Stimulated activated CD8-positive, alpha-beta memory T cell treated with anti-CD3 and anti-CD28 coated beads, Interleukin-4, amount 100 ng/mL, for 1 hour (primary cell): ENCODE measurements around the gene EMC1.
"Not testable (repeated sequence)": the region's sequence is repeated elsewhere in the genome, so short reads cannot be mapped to it uniquely, and the experiment has no call there.

Source experiments
- DNase-seq, 2 donors: peaks; one replicate each; pipeline ENCODE4 v3.0.0-alpha.2; 2020; ENCODE audit warnings: low read depth in 2 of 2, low spot score in 1 of 2

EMC1 gene

GRCh38 chr1:19251305-19252196 lies at the start of gene EMC1, which contains the start of gene MRTO4:
Gene EMC1, minus strand, starts transcription at chr1:19251524. Its CDS starts 15 bp downstream, at chr1:19251509.
Gene MRTO4, plus strand, starts transcription at chr1:19251805. Its CDS starts 31 bp downstream, at chr1:19251836.
- DNase-seq: peak; percentile 74 to 77

DNA sequence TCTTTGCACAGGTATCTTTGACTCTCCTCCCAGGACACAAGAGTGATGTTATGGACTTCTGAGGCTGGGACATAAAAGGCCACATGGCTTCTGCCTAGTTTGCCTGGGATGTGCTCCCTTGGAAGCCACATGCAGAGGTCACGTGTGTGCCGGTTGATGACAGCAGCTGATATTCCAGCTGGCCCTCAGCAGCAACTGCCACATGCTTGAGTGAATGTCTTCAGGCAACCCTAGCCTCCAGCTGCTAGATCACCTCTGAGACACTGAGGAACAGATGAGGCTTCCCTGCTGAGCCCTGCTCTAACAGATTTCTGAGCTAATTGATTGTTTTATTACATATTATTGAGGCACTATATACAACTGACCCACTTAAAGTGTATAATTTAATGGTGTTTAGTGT lies 48.9 kb upstream of the EMC1 start:
- DNase-seq: no peak

- no peak for DNase-seq
These were observed 43.3 kb upstream of the EMC1 start for GRCh38 chr1:19294638-19295037.

GRCh38 chr1:19289244-19289643 lies 37.9 kb upstream of the EMC1 start:
- no peak for DNase-seq

DNA sequence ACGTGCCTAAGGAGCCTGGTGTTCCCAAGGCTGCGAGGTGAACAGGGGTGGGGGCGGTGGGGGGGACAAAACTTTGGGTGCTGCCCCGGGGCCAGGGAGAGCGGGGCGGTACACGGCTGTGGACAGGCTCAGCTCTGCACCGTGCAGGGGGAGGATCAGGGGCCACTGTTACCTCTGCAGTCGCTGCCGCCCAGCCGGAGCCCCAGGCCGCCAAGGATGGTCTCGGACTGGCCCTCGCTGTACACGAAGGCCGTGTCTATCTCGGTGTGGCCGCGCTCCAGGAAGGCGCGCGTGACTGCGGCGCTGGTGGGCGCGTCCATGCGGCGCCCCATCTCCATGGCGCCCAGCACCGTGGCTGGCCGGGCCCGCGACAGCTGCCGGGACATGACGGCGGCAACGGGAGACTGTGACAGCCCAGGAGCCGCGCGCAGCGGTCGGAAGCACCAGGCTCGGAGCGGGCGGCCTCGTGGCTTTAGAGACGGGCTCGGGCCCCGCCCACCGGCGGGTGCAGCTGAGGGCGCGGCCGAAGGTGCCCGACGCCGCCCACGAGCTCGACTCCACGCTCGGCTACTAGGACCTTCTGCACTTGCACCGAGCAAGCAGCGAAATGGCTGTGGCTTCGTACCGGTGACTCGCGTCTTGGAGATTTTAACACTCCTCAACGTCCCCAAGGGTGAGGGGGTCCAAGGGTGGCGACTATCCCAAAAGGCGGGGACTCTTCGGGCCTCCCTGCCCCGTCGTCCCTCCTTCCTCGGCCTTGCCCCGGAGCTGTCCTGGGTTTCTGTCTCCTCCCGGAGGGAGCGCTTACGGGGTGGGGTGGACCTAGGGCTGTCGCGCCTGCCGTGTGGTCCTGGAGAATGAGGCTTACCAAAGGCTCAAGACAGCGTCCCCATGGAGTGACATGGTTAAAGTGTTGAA lies 37.3 kb upstream of the EMC1 start, which contains the start of gene AKR7A3:
TSS of gene AKR7A3 (minus strand) at position 447 of the 918 bp plus-strand sequence. CDS start at position 386, 61 bp downstream.
- not testable (repeated sequence) for DNase-seq

- DNase-seq: no peak
These were observed 36.3 kb upstream of the EMC1 start for GRCh38 chr1:19287436-19288185.

- DNase-seq: not testable (repeated sequence)
These were observed 34.5 kb upstream of the EMC1 start for GRCh38 chr1:19285807-19286206.

DNA sequence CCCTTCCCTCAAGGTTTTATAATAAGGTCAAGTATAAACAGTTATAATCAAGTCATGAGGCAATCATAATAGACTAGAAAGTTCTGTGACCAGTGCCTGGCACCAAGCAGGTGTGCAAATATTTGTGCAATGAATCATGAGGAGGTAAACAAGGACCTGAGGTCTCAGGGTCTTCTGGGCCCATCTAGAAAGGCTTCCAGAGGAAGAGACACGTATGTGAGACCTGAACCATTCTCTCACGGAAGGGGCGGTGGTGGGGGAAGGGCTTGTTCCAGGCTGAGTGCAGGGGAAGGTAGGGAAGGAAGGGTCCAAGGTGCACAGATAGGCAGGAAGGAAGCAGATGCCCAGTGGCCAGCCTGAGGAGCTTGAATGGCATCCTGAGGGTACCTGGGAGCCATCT lies 34.0 kb upstream of the EMC1 start:
- DNase-seq: not testable (repeated sequence)

- no peak for DNase-seq
These were observed 33.6 kb upstream of the EMC1 start for GRCh38 chr1:19284881-19285280.

- no peak for DNase-seq
These were observed 32.6 kb upstream of the EMC1 start for GRCh38 chr1:19283891-19284290.

GRCh38 chr1:19274636-19275035 lies 23.3 kb upstream of the EMC1 start:
- no peak for DNase-seq

DNA sequence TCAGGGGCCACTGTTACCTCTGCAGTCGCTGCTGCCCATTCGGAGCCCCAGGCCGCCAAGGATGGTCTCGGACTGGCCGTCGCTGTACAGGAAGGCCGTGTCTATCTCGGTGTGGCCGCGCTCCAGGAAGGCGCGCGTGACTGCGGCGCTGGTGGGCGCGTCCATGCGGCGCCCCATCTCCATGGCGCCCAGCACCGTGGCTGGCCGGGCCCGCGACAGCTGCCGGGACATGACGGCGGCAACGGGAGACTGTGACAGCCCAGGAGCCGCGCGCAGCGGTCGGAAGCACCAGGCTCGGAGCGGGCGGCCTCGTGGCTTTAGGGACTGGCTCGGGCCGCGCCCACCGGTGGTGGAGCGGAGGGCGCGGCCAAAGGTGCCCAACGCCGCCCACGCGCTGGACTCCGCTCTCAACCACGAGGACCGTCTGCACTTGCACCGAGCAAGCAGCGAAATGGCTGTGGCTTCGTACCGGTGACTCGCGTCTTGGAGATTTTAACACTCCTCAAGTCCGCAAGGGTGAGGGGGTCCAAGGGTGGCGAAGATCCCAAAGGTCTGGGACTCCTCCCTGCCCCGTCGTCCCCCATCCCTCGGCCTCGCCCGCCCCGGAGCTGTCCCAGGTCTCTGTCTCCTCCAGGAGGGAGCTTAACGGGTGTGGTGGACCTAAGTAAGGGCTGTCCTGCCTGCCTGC lies 22.7 kb upstream of the EMC1 start:
- not testable (repeated sequence) for DNase-seq

DNA sequence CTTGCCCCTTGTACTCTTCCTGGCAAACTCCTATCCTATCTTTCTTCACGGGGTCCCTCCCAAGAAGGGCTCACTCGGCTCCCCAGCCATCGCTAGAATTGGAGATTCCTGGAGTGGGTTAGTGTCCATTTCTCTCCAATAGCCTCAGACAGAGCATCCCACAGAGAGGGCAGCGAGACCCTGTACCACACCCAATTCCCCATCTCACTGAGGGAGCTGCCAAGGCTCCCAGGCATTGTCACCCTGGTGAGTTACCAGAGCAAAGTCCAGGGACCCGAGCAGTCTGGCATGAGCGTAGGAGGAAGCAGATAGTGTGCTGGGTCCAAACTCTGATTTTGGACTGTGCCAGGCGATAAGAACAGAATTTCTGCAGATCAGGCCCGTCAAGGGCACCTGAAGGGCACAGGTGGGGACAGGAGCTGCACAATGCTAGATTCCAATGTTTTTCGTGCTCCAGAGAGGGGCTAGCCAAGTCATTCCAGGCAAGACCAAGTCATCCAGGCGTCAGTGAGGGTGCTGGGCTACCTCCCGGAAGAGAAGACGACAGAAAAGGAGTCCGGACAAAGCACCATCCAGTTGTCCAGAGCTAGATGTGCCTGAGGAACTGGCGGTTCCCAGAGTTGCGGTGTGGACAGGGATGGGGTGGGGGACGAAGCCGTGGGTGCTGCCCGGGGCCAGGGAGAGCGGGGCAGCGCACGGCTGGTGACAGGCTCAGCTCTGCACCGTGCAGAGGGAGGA lies 22.0 kb upstream of the EMC1 start:
- DNase-seq: no peak

GRCh38 chr1:19272064-19272463 lies 20.7 kb upstream of the EMC1 start:
- DNase-seq: no peak

DNA sequence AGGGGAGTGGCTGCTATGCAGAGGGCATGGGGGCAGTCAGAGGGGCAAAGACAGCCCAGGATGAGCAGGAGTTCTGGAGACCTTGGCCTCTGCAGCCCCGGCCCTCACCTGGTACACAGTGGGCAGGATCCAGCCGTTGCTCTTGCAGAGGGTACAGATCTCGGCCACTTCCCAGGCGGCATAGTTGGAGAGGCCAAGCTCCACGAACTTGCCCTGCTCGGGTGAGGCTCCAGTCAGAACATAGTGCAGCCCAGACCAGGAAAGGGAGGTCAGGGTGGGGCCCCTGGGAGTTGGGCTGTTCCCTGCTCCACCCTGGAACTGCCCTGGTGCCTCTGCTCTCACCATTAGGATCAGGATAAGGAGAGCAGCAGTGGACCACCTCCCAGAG lies 19.0 kb upstream of the EMC1 start:
- not testable (repeated sequence) for DNase-seq

DNA sequence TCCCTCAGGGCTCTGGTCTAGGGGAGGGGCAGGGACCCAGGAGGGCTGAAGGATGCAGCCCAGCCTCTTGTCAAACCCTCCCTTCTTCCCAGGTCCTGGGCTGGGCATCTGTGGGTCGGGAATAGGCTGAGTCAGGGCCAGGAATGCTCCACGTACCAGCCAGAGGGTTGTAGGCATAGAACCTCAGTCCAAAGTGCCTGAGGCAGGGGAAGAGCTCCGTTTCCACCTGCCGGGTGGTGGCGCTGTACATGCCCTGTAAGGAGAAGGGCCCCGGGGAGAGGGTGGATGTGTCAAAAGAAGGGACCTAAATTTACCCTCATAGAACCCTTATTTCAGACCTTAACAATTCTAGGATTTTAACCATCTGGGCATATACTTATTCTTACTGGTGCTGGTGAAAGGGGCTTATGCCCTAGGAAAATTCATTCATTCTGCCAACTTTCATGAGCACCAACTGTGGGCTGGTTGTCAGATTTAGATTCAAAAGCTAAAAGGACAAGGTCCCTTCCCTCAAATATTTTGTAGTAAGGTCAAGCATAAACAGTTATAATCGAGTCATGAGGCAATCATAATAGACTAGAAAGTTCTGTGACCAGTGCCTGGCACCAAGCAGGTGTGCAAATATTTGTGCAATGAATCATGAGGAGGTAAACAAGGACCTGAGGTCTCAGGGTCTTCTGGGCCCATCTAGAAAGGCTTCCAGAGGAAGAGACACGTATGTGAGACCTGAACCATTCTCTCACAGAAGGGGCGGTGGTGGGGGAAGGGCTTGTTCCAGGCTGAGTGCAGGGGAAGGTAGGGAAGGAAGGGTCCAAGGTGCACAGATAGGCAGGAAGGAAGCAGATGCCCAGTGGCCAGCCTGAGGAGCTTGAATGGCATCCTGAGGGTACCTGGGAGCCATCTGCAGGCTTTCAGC lies 18.4 kb upstream of the EMC1 start:
- DNase-seq: not testable (repeated sequence)

DNA sequence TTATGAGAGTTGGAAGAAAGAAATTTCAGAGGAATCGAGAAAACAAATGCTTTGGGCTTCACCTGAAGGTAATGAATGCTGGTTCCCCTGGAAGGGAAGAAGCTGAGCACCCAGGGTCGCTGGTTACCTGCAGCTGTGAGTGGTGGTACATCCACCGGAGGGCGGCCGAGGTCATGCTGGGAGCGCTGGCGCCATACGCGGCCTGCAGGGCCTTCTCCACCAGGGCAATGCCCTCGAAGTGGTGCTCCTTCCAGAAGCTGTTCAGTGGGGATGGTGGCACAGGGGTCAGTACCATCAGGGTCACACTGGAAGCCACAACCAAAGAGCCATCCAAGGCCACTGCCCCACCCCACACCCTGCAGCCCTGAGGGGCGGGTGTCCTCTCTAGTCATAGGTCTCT lies 17.1 kb upstream of the EMC1 start:
- no peak for DNase-seq

- no peak for DNase-seq
These were observed 11.4 kb upstream of the EMC1 start for GRCh38 chr1:19262744-19263143.

DNA sequence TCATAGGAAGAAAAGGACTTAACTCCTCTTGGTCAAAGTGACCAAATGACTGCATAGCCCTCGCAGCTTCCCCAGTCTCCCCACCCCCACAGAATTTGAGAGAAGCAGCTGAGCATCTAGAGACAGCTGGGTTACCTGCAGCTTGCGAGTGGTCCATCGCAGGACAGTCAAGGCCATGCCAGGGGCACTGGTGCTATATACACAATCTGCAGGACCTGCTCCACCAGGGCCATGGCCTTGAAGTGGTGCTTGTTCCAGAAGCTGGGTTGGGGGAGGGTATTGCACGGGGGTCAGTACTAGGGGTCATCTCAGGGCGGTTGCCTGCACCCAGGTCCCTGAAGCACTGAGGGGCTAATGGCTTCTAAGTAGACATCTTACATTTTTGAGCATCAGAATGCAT lies 10.7 kb upstream of the EMC1 start:
- DNase-seq: no peak
